ENCODE measurements around the gene HECTD2.
"Not testable (repeated sequence)": the region's sequence is repeated elsewhere in the genome, so short reads cannot be mapped to it uniquely, and the experiment has no call there.

The HECTD2 gene

DNA sequence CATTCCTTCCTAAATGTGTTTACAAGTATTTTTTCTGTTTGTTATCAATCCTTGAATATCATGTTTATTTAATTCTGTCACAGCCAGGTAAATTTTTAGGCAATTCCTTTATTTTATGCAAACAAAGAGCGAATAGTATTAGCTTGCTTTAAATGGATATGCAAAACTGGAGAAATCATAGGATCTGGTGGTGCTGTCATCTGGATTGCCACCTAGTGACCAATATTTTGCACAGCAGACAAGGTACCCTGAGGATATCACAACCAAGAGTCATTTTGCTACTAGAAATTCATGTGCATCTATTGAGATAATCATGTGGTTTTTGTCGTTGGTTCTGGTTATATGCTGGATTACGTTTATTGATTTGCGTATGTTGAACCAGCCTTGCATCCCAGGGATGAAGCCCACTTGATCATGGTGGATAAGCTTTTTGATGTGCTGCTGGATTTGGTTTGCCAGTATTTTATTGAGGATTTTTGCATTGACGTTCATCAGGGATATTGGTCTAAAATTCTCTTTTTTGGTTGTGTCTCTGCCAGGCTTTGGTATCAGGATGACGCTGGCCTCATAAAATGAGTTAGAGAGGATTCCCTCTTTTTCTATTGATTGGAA lies 40.1 kb upstream of the HECTD2 start:
- TF ChIP-seq, protein P1, sequence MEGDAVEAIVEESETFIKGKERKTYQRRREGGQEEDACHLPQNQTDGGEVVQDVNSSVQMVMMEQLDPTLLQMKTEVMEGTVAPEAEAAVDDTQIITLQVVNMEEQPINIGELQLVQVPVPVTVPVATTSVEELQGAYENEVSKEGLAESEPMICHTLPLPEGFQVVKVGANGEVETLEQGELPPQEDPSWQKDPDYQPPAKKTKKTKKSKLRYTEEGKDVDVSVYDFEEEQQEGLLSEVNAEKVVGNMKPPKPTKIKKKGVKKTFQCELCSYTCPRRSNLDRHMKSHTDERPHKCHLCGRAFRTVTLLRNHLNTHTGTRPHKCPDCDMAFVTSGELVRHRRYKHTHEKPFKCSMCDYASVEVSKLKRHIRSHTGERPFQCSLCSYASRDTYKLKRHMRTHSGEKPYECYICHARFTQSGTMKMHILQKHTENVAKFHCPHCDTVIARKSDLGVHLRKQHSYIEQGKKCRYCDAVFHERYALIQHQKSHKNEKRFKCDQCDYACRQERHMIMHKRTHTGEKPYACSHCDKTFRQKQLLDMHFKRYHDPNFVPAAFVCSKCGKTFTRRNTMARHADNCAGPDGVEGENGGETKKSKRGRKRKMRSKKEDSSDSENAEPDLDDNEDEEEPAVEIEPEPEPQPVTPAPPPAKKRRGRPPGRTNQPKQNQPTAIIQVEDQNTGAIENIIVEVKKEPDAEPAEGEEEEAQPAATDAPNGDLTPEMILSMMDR (IDR thresholded peaks at IDR 0.05; ENCODE audit: low read depth, low read length, poor library complexity, severe bottlenecking) = peak; percentile 28
- H3F3A ChIP-seq (ENCODE audit: control insufficient read depth, insufficient read depth); H3K79me2 ChIP-seq (ENCODE audit: control insufficient read depth, low read length); H3K9me2 ChIP-seq (replicated peaks; ENCODE audit: control insufficient read depth, low read length); H3K4me3 ChIP-seq (ENCODE audit: low read length); H3K4me2 ChIP-seq (ENCODE audit: low read length); H3K9me3 ChIP-seq (ENCODE audit: control insufficient read depth, insufficient read depth, low read length); H3K27ac ChIP-seq (ENCODE audit: low read depth, low read length); H3K36me3 ChIP-seq (ENCODE audit: control insufficient read depth, low read length); H4K20me1 ChIP-seq (ENCODE audit: control insufficient read depth, insufficient read depth, low read depth, low read length); H3K4me1 ChIP-seq (ENCODE audit: control insufficient read depth, low read length): not testable (repeated sequence)
- H3K27me3 ChIP-seq (ENCODE audit: control insufficient read depth, low read length) = peaks cover 14% of the 10 kb centered on the region

DNA sequence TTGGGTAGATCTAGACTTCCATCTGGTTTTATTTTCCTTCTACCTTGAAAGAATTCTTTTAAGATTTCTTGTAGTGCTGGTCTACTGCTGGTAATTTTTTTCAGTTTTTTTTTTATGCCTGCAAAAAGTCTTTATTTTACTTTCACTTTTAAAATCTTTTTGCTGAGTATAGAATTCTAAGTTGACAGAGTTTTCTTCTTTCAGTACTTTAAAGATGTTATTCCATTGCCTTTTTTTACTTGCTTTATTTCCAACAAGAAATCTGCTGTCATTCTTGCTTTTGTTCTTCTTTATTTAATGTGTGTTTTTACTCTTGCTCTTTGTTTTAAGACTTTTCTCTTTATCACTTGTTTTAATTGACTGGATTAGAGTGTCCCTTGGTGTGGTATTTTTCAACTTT lies 36.1 kb upstream of the HECTD2 start:
- no peaks in the 10 kb centered on the region for H3K9me2 ChIP-seq (replicated peaks; ENCODE audit: control insufficient read depth, low read length)
- no peak overlapping the region for H3K4me2 ChIP-seq (ENCODE audit: low read length)
- no peak overlapping the region for H3K4me3 ChIP-seq (ENCODE audit: low read length)
- no peaks in the 10 kb centered on the region for H3F3A ChIP-seq (ENCODE audit: control insufficient read depth, insufficient read depth)
- peaks cover 18% of the 10 kb centered on the region for H3K27me3 ChIP-seq (ENCODE audit: control insufficient read depth, low read length)
- peaks cover 7% of the 10 kb centered on the region for H3K4me1 ChIP-seq (ENCODE audit: control insufficient read depth, low read length)
- H3K27ac ChIP-seq (ENCODE audit: low read depth, low read length) = no peak overlapping the region
- no peaks in the 10 kb centered on the region for H4K20me1 ChIP-seq (ENCODE audit: control insufficient read depth, insufficient read depth, low read depth, low read length)
- no peak for TF ChIP-seq EZH2phosphoT487 (IDR thresholded peaks at IDR 0.05; ENCODE audit: borderline replicate concordance, low read length)
- H3K79me2 ChIP-seq (ENCODE audit: control insufficient read depth, low read length) = no peaks in the 10 kb centered on the region
- no peaks in the 10 kb centered on the region for H3K36me3 ChIP-seq (ENCODE audit: control insufficient read depth, low read length)
- peaks cover 5% of the 10 kb centered on the region for H3K9me3 ChIP-seq (ENCODE audit: control insufficient read depth, insufficient read depth, low read length)

DNA sequence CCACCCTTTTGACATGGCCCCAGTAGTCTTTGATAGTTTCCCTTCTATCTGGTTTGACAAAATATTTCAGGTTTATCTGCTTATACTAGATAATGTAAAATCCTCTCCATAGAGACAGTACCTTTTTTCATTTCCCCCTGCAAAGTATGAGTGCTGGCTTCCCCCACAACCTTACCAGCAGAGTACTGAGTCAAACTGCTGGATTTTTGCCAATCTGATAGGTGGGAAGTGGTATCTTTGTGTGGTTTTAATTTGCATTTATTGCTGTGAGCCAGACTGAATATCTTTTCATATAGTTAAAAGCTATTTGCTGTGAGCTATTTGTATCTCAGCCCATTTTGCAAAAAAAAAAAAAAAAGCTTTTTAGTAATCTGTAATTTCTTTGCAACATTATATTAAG lies 32.1 kb upstream of the HECTD2 start:
- Histone ChIP-seq H3K4me1 (ENCODE audit: control insufficient read depth, low read length) (peaks cover 7% of the 10 kb centered on the region), H3K9me2 (replicated peaks; ENCODE audit: control insufficient read depth, low read length) (no peaks in the 10 kb centered on the region), H3K9me3 (ENCODE audit: control insufficient read depth, insufficient read depth, low read length) (peaks cover 5% of the 10 kb centered on the region), H3K4me2 (ENCODE audit: low read length) (no peak overlapping the region), H4K20me1 (ENCODE audit: control insufficient read depth, insufficient read depth, low read depth, low read length) (no peaks in the 10 kb centered on the region), H3K79me2 (ENCODE audit: control insufficient read depth, low read length) (no peaks in the 10 kb centered on the region), H3K36me3 (ENCODE audit: control insufficient read depth, low read length) (no peaks in the 10 kb centered on the region), H3K4me3 (ENCODE audit: low read length) (no peak overlapping the region), H3K27me3 (ENCODE audit: control insufficient read depth, low read length) (peaks cover 12% of the 10 kb centered on the region; the same call in 1 of the 2 replicates), H3K27ac (ENCODE audit: low read depth, low read length) (no peak overlapping the region), H3F3A (ENCODE audit: control insufficient read depth, insufficient read depth) (no peaks in the 10 kb centered on the region)
- TF ChIP-seq, protein P1 (IDR thresholded peaks at IDR 0.05; ENCODE audit: low read depth, low read length, poor library complexity, severe bottlenecking) = no peak
- TF ChIP-seq EZH2phosphoT487 (IDR thresholded peaks at IDR 0.05; ENCODE audit: borderline replicate concordance, low read length) = no peak

DNA sequence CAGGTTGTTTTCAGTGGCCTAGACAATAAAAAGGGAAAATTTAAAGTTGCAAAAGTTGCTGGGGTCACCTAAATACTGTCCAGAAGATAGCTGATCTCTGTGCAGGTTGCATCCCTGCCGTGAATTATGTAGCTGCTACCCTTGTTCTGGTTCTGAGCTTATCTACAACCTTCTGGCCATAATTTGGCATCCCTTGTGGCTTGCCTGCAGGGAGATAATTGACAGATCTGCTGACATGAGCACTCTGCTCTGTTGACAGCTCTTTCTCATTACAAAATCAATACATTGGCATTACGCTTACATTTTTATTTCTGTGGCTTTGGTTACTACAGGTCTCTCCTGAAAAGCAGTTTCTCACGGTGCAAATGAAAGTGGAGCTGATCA lies 29.3 kb upstream of the HECTD2 start:
- Histone ChIP-seq H3K4me1 (ENCODE audit: control insufficient read depth, low read length) (peaks cover 7% of the 10 kb centered on the region), H3K36me3 (ENCODE audit: control insufficient read depth, low read length) (no peaks in the 10 kb centered on the region), H3K9me3 (ENCODE audit: control insufficient read depth, insufficient read depth, low read length) (no peaks in the 10 kb centered on the region), H3K9me2 (replicated peaks; ENCODE audit: control insufficient read depth, low read length) (no peaks in the 10 kb centered on the region), H3K4me2 (ENCODE audit: low read length) (no peak overlapping the region), H3K27ac (ENCODE audit: low read depth, low read length) (no peak overlapping the region), H3K4me3 (ENCODE audit: low read length) (no peak overlapping the region), H3K27me3 (ENCODE audit: control insufficient read depth, low read length) (peaks cover 17% of the 10 kb centered on the region; the same call in 1 of the 2 replicates), H4K20me1 (ENCODE audit: control insufficient read depth, insufficient read depth, low read depth, low read length) (no peaks in the 10 kb centered on the region), H3F3A (ENCODE audit: control insufficient read depth, insufficient read depth) (no peaks in the 10 kb centered on the region), H3K79me2 (ENCODE audit: control insufficient read depth, low read length) (no peaks in the 10 kb centered on the region)
- TF ChIP-seq EZH2phosphoT487 (IDR thresholded peaks at IDR 0.05; ENCODE audit: borderline replicate concordance, low read length) = no peak
- TF ChIP-seq, protein P1 (IDR thresholded peaks at IDR 0.05; ENCODE audit: low read depth, low read length, poor library complexity, severe bottlenecking) = no peak
